VCaP (cell line): ENCODE measurements around the gene ARHGEF28.

Source experiments
- H3K27ac ChIP-seq: fragments of 450-650 bp; 2 replicates; pipeline ENCODE4 v1.5.1; 2017
- CTCF ChIP-seq: fragments of 450-650 bp; conservative IDR thresholded peaks from 2 replicates; pipeline ENCODE4 v1.5.1; 2017; ENCODE audit warnings: mild to moderate bottlenecking, moderate library complexity

The ARHGEF28 gene

GRCh38 chr5:73709536-73710129, 83.6 kb downstream of the ARHGEF28 start:
- no peak for TF ChIP-seq CTCF
- H3K27ac ChIP-seq: no peak overlapping the region

GRCh38 chr5:73716284-73716808, 90.3 kb downstream of the ARHGEF28 start:
- TF ChIP-seq CTCF: no peak
- no peak overlapping the region for H3K27ac ChIP-seq

- TF ChIP-seq CTCF: no peak
- no peak overlapping the region for H3K27ac ChIP-seq
Observed at GRCh38 chr5:73718762-73719161, 92.8 kb downstream of the ARHGEF28 start.

GRCh38 chr5:73719632-73720031, 93.6 kb downstream of the ARHGEF28 start:
- no peak overlapping the region for H3K27ac ChIP-seq
- no peak for TF ChIP-seq CTCF

- TF ChIP-seq CTCF: no peak
Observed at GRCh38 chr5:73722231-73722630, 96.2 kb downstream of the ARHGEF28 start.

GRCh38 chr5:73726071-73726470, 100.1 kb downstream of the ARHGEF28 start:
- TF ChIP-seq CTCF: no peak
- H3K27ac ChIP-seq: no peak overlapping the region

More at GRCh38 chr5:73722231-73722630, 96.2 kb downstream of the ARHGEF28 start:
- no peak overlapping the region for H3K27ac ChIP-seq

GRCh38 chr5:73726606-73727231, 100.7 kb downstream of the ARHGEF28 start:
- no peak for TF ChIP-seq CTCF
- H3K27ac ChIP-seq: no peak overlapping the region
